DND-41 (cell line): ENCODE measurements around the gene CYP27C1.

Experiments
- ATAC-seq: fragments of 200-7000 bp; cut with Tn5 transposase; 3 replicates; pipeline ENCODE4 v1.9.1; 2021; ENCODE audit warnings: low read depth; ENCODE audit not compliant: insufficient read depth
- DNase-seq: peaks from one replicate; pipeline ENCODE4 v3.0.0-alpha.2; 2020
- H2AFZ ChIP-seq: 2 replicates; pipeline ENCODE4 v1.6.0; 2012; ENCODE audit warnings: low read depth, low read length
- H3K27ac ChIP-seq: 2 replicates; pipeline ENCODE4 v1.5.1; 2012; ENCODE audit warnings: low read length, inconsistent platforms
- H3K27me3 ChIP-seq: fragments of 200-600 bp; sonication (generic); 2 replicates; pipeline ENCODE4 v1.6.0; 2012; ENCODE audit warnings: low read length, mild to moderate bottlenecking, inconsistent platforms; ENCODE audit not compliant: insufficient read depth, poor library complexity
- H3K36me3 ChIP-seq: 2 replicates; pipeline ENCODE4 v1.5.1; 2012; ENCODE audit warnings: low read length, inconsistent platforms; ENCODE audit not compliant: insufficient read depth
- H3K4me1 ChIP-seq: 2 replicates; pipeline ENCODE4 v1.5.1; 2012; ENCODE audit warnings: mild to moderate bottlenecking, low read length; ENCODE audit not compliant: insufficient read depth
- H3K4me2 ChIP-seq: 2 replicates; pipeline ENCODE4 v1.6.0; 2012; ENCODE audit warnings: mild to moderate bottlenecking, moderate library complexity, low read length, inconsistent platforms; ENCODE audit not compliant: insufficient read depth
- H3K4me3 ChIP-seq, 2 experiments: fragments of 200-600 bp in 1 of 2; shearing (Covaris generic) in 1 of 2; 2 replicates each; pipeline ENCODE4 v1.5.1; 2012 to 2016; ENCODE audit warnings: inconsistent platforms in 2 of 2, low read length in 2 of 2, mild to moderate bottlenecking in 2 of 2, low read depth in 1 of 2, moderate library complexity in 1 of 2
- H3K79me2 ChIP-seq: 2 replicates; pipeline ENCODE4 v1.6.0; 2012; ENCODE audit warnings: low read length, inconsistent platforms; ENCODE audit not compliant: insufficient read depth
- H3K9ac ChIP-seq: 2 replicates; pipeline ENCODE4 v1.6.0; 2012; ENCODE audit warnings: low read depth, mild to moderate bottlenecking, inconsistent platforms, low read length, moderate library complexity
- H3K9me3 ChIP-seq: 2 replicates; pipeline ENCODE4 v1.5.1; 2012; ENCODE audit warnings: low read length, moderate library complexity, mild to moderate bottlenecking, inconsistent platforms; ENCODE audit not compliant: insufficient read depth, severe bottlenecking
- H4K20me1 ChIP-seq: 2 replicates; pipeline ENCODE4 v1.6.0; 2012; ENCODE audit warnings: low read length; ENCODE audit not compliant: insufficient read depth
- EZH2 ChIP-seq: IDR thresholded peaks from 3 replicates; pipeline ENCODE4 v1.6.1; 2012; ENCODE audit warnings: borderline replicate concordance, low read depth, mild to moderate bottlenecking, moderate library complexity, low read length, inconsistent platforms; ENCODE audit not compliant: severe bottlenecking
- TF ChIP-seq, protein P1 (sequence below): IDR thresholded peaks from 2 replicates; pipeline ENCODE4 v1.5.1; 2012; ENCODE audit warnings: borderline replicate concordance, low read length, moderate library complexity, mild to moderate bottlenecking; ENCODE audit not compliant: poor library complexity, severe bottlenecking; ENCODE audit errors: extremely low read depth

CYP27C1 gene

DNA sequence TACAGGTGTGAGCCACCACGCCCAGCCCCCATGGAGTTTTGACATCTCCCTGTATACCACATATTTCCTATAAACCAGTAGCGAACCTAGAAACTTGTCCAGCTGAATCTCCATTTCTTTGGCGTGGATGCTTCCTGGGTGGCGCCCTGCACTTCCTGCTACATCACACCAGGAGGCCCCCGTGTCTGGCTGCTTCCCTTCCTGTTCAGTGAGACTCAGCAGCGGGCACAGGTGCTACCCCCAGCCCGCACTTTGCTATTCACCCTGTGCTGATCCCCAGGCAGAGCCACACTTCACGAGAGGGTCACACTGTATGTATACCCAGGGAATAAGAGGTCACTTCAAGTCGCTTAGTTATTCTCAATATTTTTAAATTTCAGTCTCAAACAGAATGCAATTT is 35.0 kb downstream of the CYP27C1 start:
- TF ChIP-seq, protein P1, sequence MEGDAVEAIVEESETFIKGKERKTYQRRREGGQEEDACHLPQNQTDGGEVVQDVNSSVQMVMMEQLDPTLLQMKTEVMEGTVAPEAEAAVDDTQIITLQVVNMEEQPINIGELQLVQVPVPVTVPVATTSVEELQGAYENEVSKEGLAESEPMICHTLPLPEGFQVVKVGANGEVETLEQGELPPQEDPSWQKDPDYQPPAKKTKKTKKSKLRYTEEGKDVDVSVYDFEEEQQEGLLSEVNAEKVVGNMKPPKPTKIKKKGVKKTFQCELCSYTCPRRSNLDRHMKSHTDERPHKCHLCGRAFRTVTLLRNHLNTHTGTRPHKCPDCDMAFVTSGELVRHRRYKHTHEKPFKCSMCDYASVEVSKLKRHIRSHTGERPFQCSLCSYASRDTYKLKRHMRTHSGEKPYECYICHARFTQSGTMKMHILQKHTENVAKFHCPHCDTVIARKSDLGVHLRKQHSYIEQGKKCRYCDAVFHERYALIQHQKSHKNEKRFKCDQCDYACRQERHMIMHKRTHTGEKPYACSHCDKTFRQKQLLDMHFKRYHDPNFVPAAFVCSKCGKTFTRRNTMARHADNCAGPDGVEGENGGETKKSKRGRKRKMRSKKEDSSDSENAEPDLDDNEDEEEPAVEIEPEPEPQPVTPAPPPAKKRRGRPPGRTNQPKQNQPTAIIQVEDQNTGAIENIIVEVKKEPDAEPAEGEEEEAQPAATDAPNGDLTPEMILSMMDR = peak; percentile 41
- TF ChIP-seq EZH2 = no peak
- Histone ChIP-seq H3K9me3 (no peaks in the 10 kb centered on the region), H3K79me2 (no peaks in the 10 kb centered on the region), H3K4me1 (no peaks in the 10 kb centered on the region), H3K27me3 (peaks cover 17% of the 10 kb centered on the region), H3K27ac (no peak overlapping the region), H3K9ac (no peak overlapping the region), H4K20me1 (no peaks in the 10 kb centered on the region), H3K4me3 (no peak overlapping the region), H2AFZ (no peak overlapping the region), H3K4me2 (no peak overlapping the region), H3K36me3 (no peaks in the 10 kb centered on the region)
- ATAC-seq = peak; percentile 70
- peak; percentile 31 for DNase-seq

DNA sequence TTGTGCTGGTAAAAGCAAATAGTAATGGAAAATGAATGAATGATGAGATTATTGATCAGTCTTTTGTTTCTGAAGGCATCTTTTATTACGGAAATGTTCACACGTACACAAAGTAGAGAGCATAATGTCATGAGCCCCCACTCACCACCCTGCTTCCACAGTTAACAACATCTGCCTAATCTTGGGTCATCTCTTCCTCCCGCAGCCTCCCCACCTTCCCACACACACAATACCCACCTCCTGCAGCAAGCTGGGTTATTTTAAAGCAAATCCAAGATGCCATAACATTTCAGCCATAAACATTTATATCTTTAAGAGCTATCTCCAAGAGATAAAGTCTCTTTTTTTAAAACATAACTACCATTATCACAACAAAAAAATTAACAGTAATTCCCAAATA is 36.3 kb downstream of the CYP27C1 start:
- Histone ChIP-seq H3K4me3 (no peak overlapping the region), H2AFZ (no peak overlapping the region), H3K27me3 (peaks cover 11% of the 10 kb centered on the region), H3K27ac (no peak overlapping the region), H3K4me1 (no peaks in the 10 kb centered on the region), H3K36me3 (no peaks in the 10 kb centered on the region), H3K9me3 (no peaks in the 10 kb centered on the region), H4K20me1 (no peaks in the 10 kb centered on the region), H3K4me2 (no peak overlapping the region), H3K9ac (no peak overlapping the region), H3K79me2 (no peaks in the 10 kb centered on the region)
- ATAC-seq = no peak
- DNase-seq = no peak
- no peak for TF ChIP-seq EZH2
- TF ChIP-seq, protein P1 = no peak

DNA sequence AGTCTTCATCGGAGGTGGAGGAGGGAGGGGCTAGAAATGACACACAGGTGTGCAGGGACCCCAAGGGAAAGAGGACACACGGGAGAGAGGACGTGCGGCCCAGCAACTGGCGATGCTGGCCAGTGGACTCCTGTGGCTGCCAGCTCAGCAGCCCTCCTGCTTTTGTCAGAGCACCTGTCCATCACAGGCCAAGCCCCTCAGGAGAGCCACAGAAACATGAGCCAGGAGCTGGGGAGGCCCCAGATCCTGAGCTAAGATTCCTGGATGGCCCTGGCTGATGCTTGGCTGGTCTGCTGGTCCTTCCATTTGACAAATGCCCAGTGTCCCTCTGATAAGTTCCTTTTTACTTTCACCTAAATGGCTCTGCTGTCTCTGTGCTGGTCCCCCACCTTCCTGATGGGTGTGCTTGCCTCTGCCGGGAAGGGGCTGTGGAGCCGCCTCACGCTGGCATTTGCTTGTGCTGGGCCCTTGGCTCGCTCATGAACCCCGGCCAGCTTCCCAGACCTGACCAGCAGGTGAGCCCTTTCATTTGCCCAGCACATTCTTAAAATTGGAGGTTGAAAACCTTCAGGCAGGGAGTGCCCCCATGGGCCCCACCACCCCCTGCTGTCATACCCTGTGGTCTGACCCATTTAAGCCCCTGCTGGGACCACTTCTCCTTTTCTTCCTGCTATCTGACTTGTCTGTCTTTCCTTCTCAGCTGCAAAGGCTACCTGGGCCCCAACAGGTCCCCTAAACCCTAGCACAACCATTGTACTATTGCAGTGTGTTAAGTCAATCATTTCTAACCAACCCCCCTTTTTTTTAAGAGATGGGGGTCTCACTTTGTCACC is 37.3 kb downstream of the CYP27C1 start:
- Histone ChIP-seq H3K27ac (no peak overlapping the region), H3K27me3 (peaks cover 10% of the 10 kb centered on the region), H3K79me2 (no peaks in the 10 kb centered on the region), H3K4me1 (no peaks in the 10 kb centered on the region), H3K9me3 (no peaks in the 10 kb centered on the region), H3K4me3 (no peak overlapping the region), H3K4me2 (no peak overlapping the region), H3K36me3 (no peaks in the 10 kb centered on the region), H3K9ac (no peak overlapping the region), H4K20me1 (no peaks in the 10 kb centered on the region), H2AFZ (no peak overlapping the region)
- DNase-seq (no peak), ATAC-seq (no peak)
- TF ChIP-seq, protein P1 = no peak
- TF ChIP-seq EZH2 = no peak
